BE2C (cell line): ENCODE results near the gene TMEM255B.

Experiments
- DNase-seq: peaks from one replicate; pipeline ENCODE4 v3.0.0-alpha.2; 2020
- H3K27me3 ChIP-seq: fragments of 250-450 bp; sonication (Bioruptor Pico); 2 replicates; pipeline ENCODE4 v1.5.1; 2020; ENCODE audit warnings: mild to moderate bottlenecking
- H3K36me3 ChIP-seq: fragments of 250-450 bp; sonication (Bioruptor Pico); 2 replicates; pipeline ENCODE4 v1.5.1; 2020; ENCODE audit warnings: mild to moderate bottlenecking
- H3K4me1 ChIP-seq: fragments of 250-450 bp; sonication (Bioruptor Pico); 2 replicates; pipeline ENCODE4 v1.5.1; 2020
- H3K4me3 ChIP-seq: 2 replicates; pipeline ENCODE4 v1.5.1; 2011; ENCODE audit warnings: low read depth, low read length
- H3K9me3 ChIP-seq: fragments of 250-450 bp; sonication (Bioruptor Pico); 2 replicates; pipeline ENCODE4 v1.5.1; 2020
- TF ChIP-seq, protein P1 (sequence below): IDR thresholded peaks from 2 replicates; pipeline ENCODE4 v1.5.1; 2012; ENCODE audit warnings: mild to moderate bottlenecking, low read depth, low read length

Gene TMEM255B

DNA sequence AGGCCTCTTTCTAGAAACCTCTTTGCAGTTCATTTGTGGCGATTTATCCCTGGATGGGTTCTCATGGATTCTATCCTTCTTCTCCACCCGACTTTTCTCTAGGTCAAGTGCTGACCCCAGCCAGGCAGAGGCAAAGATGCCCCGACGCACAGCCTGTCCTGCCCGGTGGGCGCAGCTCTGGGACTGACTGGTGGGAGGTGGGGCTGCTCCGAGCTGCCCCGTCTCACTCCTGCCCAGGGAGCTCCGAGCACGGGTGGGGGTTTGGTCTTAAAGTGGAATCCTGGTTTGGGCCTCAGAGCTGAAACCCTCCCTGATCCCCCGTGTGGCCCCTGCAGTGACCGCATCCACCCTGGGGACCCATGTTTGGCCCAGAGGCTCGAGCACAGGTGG lies 60.3 kb downstream of the TMEM255B start:
- TF ChIP-seq, protein P1, sequence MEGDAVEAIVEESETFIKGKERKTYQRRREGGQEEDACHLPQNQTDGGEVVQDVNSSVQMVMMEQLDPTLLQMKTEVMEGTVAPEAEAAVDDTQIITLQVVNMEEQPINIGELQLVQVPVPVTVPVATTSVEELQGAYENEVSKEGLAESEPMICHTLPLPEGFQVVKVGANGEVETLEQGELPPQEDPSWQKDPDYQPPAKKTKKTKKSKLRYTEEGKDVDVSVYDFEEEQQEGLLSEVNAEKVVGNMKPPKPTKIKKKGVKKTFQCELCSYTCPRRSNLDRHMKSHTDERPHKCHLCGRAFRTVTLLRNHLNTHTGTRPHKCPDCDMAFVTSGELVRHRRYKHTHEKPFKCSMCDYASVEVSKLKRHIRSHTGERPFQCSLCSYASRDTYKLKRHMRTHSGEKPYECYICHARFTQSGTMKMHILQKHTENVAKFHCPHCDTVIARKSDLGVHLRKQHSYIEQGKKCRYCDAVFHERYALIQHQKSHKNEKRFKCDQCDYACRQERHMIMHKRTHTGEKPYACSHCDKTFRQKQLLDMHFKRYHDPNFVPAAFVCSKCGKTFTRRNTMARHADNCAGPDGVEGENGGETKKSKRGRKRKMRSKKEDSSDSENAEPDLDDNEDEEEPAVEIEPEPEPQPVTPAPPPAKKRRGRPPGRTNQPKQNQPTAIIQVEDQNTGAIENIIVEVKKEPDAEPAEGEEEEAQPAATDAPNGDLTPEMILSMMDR: no peak
- no peaks in the 10 kb centered on the region for H3K9me3 ChIP-seq
- no peak overlapping the region for H3K4me3 ChIP-seq
- H3K36me3 ChIP-seq: no peaks in the 10 kb centered on the region
- H3K27me3 ChIP-seq: no peaks in the 10 kb centered on the region
- peaks cover 29% of the 10 kb centered on the region for H3K4me1 ChIP-seq
- no peak for DNase-seq

DNA sequence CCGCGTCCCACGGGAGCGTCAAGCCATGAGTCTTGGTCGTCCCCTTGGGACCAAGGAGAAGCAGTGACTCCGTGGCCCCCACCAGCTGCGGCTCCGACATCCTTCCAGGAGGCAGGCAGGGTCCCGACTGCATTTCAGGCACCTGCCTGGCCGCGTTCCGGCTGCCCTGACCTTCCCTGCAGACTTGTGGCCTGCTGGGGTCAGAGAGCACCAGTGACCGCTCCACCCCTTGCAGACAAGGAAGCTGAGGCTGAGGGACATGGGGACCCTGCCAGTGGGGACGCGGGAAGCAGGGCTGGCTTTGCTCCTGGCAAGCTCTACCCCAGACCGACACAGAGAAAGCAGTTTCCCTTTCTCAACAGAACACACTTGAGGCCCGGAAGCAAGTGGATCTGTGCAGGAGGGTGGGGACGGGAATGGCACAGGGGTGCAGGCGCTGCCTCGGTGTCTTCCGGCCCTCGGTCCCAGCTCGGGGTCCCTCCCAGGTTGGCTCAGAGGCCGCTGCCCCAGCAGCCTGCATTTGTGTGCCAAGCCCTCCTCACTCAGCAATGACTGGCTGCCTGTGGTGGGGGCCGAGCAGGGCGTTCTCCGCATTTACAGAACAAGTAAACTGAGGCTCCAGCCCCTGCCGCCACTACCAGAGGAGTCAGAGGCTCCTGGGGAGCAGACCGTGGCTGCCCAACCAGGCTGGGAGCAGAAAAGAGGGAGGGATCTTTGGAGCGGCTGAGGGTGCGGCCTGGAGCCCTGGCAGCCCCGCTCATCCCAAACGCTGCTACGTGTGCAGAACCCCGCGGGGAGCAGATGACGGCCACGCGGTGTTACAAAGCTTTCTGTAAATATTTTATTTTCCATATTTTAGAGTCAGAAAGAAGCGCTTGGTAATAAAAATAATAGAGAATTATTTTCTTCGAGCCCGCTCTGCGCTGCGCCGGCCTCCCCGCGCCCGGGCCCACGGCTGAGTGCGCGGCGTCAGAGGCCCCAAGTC lies 61.0 kb downstream of the TMEM255B start:
- no peaks in the 10 kb centered on the region for H3K27me3 ChIP-seq
- H3K4me1 ChIP-seq: peaks cover 29% of the 10 kb centered on the region
- H3K4me3 ChIP-seq: no peak overlapping the region
- H3K36me3 ChIP-seq: no peaks in the 10 kb centered on the region
- no peaks in the 10 kb centered on the region for H3K9me3 ChIP-seq
- TF ChIP-seq, protein P1: no peak
- no peak for DNase-seq

DNA sequence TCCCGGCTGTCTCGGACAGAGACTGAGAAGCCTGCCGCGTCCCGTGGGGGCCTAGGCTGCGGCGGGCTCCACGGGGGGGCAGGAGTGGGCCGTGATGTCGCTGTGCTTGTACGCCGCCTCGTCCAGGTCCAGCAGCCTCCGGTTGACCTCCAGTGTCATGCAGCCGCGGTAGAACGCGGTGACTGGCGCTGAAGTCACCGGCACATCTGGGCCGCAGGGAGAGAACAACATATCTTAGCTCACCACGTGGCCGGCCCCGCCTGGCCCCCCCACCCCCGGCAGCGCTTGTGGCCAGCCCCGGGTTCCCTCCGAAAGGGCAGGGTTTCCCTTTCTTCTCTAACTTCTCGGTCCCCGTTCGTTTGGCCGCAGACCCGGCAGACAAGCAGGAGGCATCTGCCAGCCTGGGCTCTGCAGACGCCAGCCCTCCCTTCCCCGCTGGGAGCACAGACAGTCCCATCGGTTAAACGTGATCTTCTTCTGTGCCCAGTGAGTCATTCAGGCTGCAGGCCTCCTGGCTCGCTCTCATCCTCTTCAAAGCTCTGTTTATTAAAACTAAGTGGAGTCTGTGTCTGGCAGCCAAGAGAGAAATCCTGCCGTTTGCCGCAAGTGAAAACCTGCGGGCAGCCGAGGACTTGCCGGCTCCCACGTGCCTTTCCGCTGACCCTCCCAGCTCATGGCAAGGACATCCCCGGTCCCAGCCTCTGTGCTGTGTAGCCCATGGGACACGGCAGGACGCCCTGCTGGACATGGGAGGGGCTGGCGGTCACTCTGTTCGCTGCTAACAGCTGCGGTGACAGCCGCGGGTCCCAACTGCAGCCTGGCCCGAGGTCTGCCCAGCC lies 62.0 kb downstream of the TMEM255B start:
- peak; percentile 92 for DNase-seq
- no peaks in the 10 kb centered on the region for H3K9me3 ChIP-seq
- no peaks in the 10 kb centered on the region for H3K36me3 ChIP-seq
- H3K27me3 ChIP-seq: no peaks in the 10 kb centered on the region
- peak overlapping the region; percentile 41 for H3K4me3 ChIP-seq
- H3K4me1 ChIP-seq: peaks cover 29% of the 10 kb centered on the region
- TF ChIP-seq, protein P1: no peak; the same call in 1 of the 2 replicates

DNA sequence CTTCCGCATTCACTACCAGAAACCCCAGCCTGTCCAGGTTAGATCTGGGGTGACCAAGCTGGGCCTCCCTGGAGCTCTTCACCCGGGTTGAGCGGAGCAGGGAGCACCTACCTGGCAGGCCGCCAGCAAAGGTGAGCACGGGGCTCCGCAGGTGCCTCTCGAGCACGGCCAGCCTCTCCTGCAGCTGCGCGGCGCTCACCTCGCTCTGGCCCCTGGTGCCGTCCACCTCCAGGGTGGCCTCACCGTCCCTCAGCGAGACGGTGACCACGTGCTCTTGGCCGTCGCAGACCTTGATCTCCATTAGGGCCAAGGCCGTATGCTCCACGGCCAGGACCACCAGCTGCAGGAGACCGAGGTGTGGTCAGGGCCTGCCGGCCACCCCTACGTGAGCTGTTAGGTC lies 62.8 kb downstream of the TMEM255B start:
- Histone ChIP-seq H3K27me3 (no peaks in the 10 kb centered on the region), H3K9me3 (no peaks in the 10 kb centered on the region), H3K4me1 (peaks cover 29% of the 10 kb centered on the region), H3K36me3 (no peaks in the 10 kb centered on the region), H3K4me3 (no peak overlapping the region)
- no peak for DNase-seq
- TF ChIP-seq, protein P1: no peak

DNA sequence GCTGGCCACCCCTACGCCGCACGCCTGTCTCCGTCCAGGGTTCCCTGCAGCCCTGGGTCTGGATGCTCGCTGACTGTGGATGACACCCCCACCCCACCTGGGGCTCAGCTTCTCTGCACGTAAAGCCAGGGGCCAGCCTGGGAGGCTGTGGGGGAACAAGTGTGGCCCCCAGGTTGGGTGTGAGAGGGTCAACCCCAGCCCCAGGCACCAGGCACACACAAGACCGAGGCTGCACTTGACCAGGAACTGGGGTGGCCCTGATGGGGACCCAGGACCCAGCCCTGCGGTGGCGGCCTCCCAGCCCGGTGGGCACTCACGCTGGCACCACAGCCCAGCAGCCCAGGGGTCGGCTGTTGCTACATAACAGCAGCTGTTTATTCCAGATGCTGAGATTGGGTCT lies 63.2 kb downstream of the TMEM255B start:
- Histone ChIP-seq H3K36me3 (no peaks in the 10 kb centered on the region), H3K27me3 (no peaks in the 10 kb centered on the region), H3K4me3 (no peak overlapping the region), H3K4me1 (peaks cover 29% of the 10 kb centered on the region), H3K9me3 (no peaks in the 10 kb centered on the region)
- DNase-seq: no peak
- TF ChIP-seq, protein P1: no peak
